ENCODE measurements around the gene LRWD1. TPM values are rescaled to one million over a fixed set of nuclear protein-coding genes. Genes with fewer than 3 reads are reported as not detected.
A peak's percentile ranks its signal among the peaks of the same experiment; 100 is the strongest.
"Not testable (repeated sequence)": the region's sequence is repeated elsewhere in the genome, so short reads cannot be mapped to it uniquely, and the experiment has no call there.

Gene LRWD1
- total RNA-seq, 2 experiments from 2014 or later: 9.4 to 11.0 TPM

DNA sequence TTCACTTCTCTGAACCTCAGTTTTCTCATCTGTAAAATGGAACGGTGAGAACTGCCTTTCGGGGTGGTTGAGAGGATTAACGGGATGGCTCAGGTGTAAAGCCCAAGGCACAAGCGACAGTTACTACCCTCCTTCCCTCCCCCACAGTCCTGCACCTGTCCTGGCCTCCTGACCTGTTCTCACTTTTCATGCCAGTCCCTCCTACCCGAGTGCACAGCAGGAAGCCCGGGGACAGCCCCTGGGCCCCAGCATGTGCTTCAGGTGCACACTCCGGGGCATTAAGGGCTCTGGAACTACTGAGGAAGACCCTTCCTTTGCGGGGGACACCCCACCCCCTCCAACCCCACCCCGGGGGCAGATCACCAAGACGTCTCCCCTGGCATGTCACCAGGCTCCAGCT is 52.2 kb downstream of the LRWD1 start:
- DNase-seq; H3K27ac Mint-ChIP-seq; H3K27me3 Mint-ChIP-seq (ENCODE audit: low read depth); CTCF ChIA-PET; H3K4me3 Mint-ChIP-seq; H3K4me1 Mint-ChIP-seq (ENCODE audit: low read depth); H3K36me3 Mint-ChIP-seq (ENCODE audit: low read depth); intact Hi-C loops (cut with micrococcal nuclease); H3K9me3 Mint-ChIP-seq: not testable (repeated sequence)

DNA sequence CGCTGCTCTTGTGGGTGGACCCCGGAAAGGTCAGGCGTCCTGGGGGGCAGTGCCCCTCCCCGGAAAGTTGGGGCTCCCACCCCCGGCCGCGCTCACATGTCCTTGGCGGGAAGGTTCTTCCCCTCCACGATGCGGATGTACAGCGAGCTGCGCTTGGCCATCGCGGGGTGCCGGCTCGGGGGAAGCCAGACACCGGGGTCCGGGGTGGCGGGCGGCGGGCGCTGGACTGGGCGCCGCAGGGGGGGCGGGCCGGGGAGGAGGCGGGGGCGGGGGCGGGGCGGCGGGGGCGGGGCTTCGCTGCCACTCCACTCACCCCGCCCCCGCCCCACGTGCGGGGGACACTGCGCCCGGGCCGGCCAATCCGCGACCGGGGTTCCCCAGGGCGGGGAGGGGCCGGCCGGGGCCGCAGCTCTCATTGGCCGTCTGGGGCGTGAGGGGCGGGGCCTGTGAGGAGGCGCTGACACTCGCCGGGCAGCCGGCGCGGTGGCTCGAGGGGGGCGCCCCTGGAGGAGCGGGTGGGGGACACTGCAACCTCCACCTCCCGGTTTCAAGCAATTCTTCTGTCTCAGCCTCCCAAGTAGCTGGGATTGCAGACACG is 52.9 kb downstream of the LRWD1 start, which contains the start of gene RASA4B:
TSS of gene RASA4B (minus strand) at position 228 of the 598 bp plus-strand sequence. CDS start at position 161, 67 bp downstream.
- intact Hi-C loops (cut with micrococcal nuclease); DNase-seq; H3K4me1 Mint-ChIP-seq (ENCODE audit: low read depth); H3K9me3 Mint-ChIP-seq; H3K4me3 Mint-ChIP-seq; H3K27ac Mint-ChIP-seq; H3K27me3 Mint-ChIP-seq (ENCODE audit: low read depth); H3K36me3 Mint-ChIP-seq (ENCODE audit: low read depth); CTCF ChIA-PET: not testable (repeated sequence)

DNA sequence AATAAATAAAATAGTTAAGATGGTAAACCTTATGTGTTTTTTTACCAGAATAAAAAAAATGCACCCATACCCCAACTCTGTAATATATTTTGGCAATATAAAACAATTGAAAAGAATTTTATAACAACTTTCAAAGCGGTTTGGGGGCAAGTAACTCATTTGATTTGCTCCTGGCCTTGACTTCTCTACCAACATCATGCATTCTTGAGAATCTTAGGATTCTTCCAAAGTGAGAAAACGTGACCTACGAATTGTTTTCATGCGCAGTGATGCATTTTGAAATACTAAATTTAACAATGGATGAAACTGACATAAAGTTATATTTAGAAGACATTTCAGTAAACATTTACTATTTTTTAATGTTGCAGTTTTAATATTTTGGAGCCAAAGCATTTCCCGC is 56.0 kb downstream of the LRWD1 start:
- intact Hi-C loops (cut with micrococcal nuclease); H3K27ac Mint-ChIP-seq; H3K27me3 Mint-ChIP-seq (ENCODE audit: low read depth); H3K4me3 Mint-ChIP-seq; H3K4me1 Mint-ChIP-seq (ENCODE audit: low read depth); DNase-seq; H3K9me3 Mint-ChIP-seq; CTCF ChIA-PET; H3K36me3 Mint-ChIP-seq (ENCODE audit: low read depth): not testable (repeated sequence)

Small RNA genes within 50 kb of the gene (microRNA-seq; reads per million reads assigned to microRNA genes)
- gene MIR4467 (ENCODE audit: borderline microRNAs expressed, borderline replicate concordance) (8.8 reads per million, percentile 16 among the genes with 10 or more reads in this experiment), gene MIR5090 (ENCODE audit: borderline microRNAs expressed, borderline replicate concordance) (5.5 reads per million, percentile 3 among the genes with 10 or more reads in this experiment)

Other genes starting within 250 kb of the LRWD1 start
- 1 to 10 TPM; 1.4 TPM for gene SH2B2, start 178.1 kb upstream of the LRWD1 start, total RNA-seq
- not detected for gene SPDYE6, start 108.5 kb upstream of the LRWD1 start, total RNA-seq
- 10 to 100 TPM; 17.8 to 18.5 TPM for gene PRKRIP1, start 68.6 kb upstream of the LRWD1 start, total RNA-seq
- gene ORAI2, start 31.4 kb upstream of the LRWD1 start, total RNA-seq: 10 to 100 TPM; 15.4 to 16.4 TPM
- 1 to 10 TPM; 5.7 to 6.4 TPM for gene ALKBH4, start 121 bp upstream of the LRWD1 start, total RNA-seq
- 10 to 100 TPM; 43.9 to 47.1 TPM for gene POLR2J, start 13.9 kb downstream of the LRWD1 start, total RNA-seq
- gene RASA4B, start 52.8 kb downstream of the LRWD1 start, total RNA-seq: 10 to 100 TPM; 16.2 to 17.4 TPM
- gene UPK3BL2, start 78.7 kb downstream of the LRWD1 start, total RNA-seq: 1 to 10 TPM; 5.5 to 8.2 TPM
- not detected for gene SPDYE2, start 86.2 kb downstream of the LRWD1 start, total RNA-seq
- gene POLR2J3, start 107.6 kb downstream of the LRWD1 start, total RNA-seq: 10 to 100 TPM; 15.3 to 15.5 TPM
- gene RASA4, start 151.8 kb downstream of the LRWD1 start, total RNA-seq: 10 to 100 TPM; 40.0 to 43.4 TPM
- gene UPK3BL1, start 177.8 kb downstream of the LRWD1 start, total RNA-seq: 1 to 10 TPM; 9.6 to 9.7 TPM
- under 1 TPM in 1 of 2 experiments, not detected in 1; 0.19 TPM for gene SPDYE2B, start 185.3 kb downstream of the LRWD1 start, total RNA-seq
- 1 to 10 TPM; 4.8 to 5.6 TPM for gene POLR2J2, start 206.7 kb downstream of the LRWD1 start, total RNA-seq

All from activated naive CD4-positive, alpha-beta T cell treated with anti-CD3 and anti-CD28 coated beads for 36 hours (primary cell).